CD4-positive, alpha-beta T cell treated with Interferon gamma for 1 hour (primary cell): Measurements from ENCODE around the gene ADRA2B.
"Not testable (repeated sequence)": the region's sequence is repeated elsewhere in the genome, so short reads cannot be mapped to it uniquely, and the experiment has no call there.

Source experiments
- DNase-seq: peaks from one replicate; pipeline ENCODE4 v3.0.0-alpha.2; 2020

ADRA2B gene

GRCh38 chr2:96116424-96116878 is at the start of gene ADRA2B:
ADRA2B (minus strand) TSS chr2:96116571; CDS start chr2:96116149, 422 bp downstream.
- DNase-seq, result peak; percentile 78

- peak; percentile 68 for DNase-seq
These were observed 48.3 kb upstream of the ADRA2B start for GRCh38 chr2:96164459-96165184.

- DNase-seq, result peak; percentile 68
These were observed 47.5 kb upstream of the ADRA2B start for GRCh38 chr2:96163768-96164429.

GRCh38 chr2:96163415-96163767 is 47.0 kb upstream of the ADRA2B start:
- no peak for DNase-seq

GRCh38 chr2:96161898-96162297 is 45.5 kb upstream of the ADRA2B start:
- no peak for DNase-seq

GRCh38 chr2:96160366-96160765 is 44.0 kb upstream of the ADRA2B start:
- not testable (repeated sequence) for DNase-seq

- DNase-seq, result no peak
These were observed 42.9 kb upstream of the ADRA2B start for GRCh38 chr2:96159084-96159830.

GRCh38 chr2:96158554-96158940 is 42.2 kb upstream of the ADRA2B start:
- DNase-seq, result no peak

GRCh38 chr2:96157649-96158553 is 41.5 kb upstream of the ADRA2B start:
- peak; percentile 73 for DNase-seq

- DNase-seq, result peak; percentile 36
These were observed 40.7 kb upstream of the ADRA2B start for GRCh38 chr2:96156926-96157648.

- peak; percentile 28 for DNase-seq
These were observed 39.8 kb upstream of the ADRA2B start for GRCh38 chr2:96156011-96156820.

- DNase-seq, result no peak
These were observed 38.4 kb upstream of the ADRA2B start for GRCh38 chr2:96154506-96155380.

- no peak for DNase-seq
These were observed 37.6 kb upstream of the ADRA2B start for GRCh38 chr2:96153991-96154431.

GRCh38 chr2:96153291-96153713 is 36.9 kb upstream of the ADRA2B start:
- no peak for DNase-seq

GRCh38 chr2:96152304-96153161 is 36.2 kb upstream of the ADRA2B start:
- no peak for DNase-seq

GRCh38 chr2:96151595-96152303 is 35.4 kb upstream of the ADRA2B start:
- DNase-seq, result no peak

- DNase-seq, result no peak
These were observed 34.6 kb upstream of the ADRA2B start for GRCh38 chr2:96150791-96151594.
